GM21825 (cell line): ENCODE measurements around the gene LRRC8B.
A peak's percentile ranks its signal among the peaks of the same experiment; 100 is the strongest.

Source experiments
- ATAC-seq: cut with Tn5 transposase; IDR thresholded peaks from one replicate; pipeline ENCODE4 v1.9.1; 2021; ENCODE audit warnings: mild to moderate bottlenecking, moderate library complexity; ENCODE audit not compliant: unreplicated experiment

LRRC8B gene

GRCh38 chr1:89605692-89606091 is 81.1 kb downstream of the LRRC8B start:
- no peak for ATAC-seq

DNA sequence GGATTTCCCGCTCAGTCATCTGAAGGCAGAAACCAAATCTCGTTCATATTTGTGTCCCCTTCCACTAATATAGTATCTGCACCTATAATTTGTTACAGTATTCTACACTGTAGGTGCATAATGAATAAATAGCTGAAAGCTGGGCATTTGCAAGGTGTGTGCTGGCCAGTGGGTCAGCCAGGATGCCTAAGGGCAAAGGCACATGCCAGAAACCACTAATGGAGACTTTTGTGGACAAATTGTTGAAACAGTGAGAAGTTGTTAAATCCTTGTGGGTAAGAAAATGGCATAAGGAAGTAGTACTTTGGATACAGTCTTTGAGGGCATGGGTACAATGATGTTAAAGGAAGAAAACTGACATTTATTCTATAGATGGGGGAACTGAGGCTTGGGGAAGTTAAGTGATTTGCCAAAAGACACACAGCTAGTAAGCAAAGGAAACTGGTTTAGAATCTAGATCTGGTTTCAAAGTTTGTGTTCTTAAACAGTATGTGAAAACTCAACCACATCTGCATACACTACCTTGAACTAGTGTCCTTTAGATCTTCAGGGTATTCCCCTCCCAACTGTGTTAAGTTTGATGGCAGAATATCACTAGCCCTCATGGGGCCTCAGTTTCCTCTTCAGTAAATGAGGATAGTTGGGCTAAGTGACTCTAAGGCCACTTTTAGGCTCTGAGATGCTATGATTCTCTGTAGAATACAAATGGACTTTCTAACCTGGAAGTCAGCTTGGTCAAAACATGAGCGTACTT is 81.8 kb downstream of the LRRC8B start:
- no peak for ATAC-seq

DNA sequence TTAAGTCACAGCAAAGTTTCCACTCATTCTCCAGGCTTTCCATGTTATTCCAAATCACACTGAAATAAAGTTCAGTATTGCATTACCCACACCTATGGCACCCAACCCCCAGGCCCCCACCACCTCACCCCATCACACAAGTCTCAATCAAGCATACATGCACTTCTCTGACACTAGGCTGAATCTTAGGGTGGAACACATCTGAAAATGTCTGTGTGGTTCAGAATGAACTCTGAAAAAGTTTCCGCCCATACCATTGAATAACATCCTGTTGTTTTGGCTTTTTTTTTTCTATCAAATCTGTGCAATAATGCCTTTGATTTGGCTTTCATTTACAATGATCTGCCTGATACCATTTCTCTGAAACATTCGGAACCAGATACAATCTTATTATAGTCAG is 82.5 kb downstream of the LRRC8B start:
- ATAC-seq, result no peak

DNA sequence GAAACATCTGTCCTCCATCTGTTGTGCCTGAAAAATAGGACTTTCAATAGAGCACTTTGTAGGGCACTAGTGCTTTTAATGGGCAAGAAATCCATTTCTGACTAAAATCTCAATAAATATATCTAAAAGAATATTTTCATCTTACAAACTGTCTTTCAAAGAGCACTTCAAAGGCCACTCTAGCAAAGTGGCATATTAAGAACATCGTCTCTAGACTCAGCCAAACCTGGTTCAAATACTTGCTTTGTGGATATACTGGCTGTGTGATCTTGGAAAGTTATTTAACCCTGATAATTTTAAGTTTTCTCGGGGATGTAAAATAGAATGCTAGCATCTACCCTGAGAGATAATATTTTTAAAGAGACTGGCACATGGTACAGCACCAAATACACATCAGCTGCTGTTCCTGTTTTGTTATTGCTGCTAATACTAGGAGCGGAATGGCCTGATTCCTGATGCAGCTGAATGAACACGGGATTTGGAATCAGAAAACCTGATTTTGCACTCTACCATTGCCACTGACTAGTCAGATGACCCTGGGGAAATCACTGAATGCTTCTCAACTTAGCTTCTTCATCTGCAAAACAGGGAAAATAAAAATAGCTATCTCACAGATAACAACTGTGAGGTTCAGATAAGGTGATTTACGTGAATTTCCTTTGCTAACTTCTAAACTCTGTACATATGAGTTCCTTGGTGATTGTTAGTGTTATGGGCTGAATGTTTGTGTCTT is 83.1 kb downstream of the LRRC8B start:
- ATAC-seq, result no peak

DNA sequence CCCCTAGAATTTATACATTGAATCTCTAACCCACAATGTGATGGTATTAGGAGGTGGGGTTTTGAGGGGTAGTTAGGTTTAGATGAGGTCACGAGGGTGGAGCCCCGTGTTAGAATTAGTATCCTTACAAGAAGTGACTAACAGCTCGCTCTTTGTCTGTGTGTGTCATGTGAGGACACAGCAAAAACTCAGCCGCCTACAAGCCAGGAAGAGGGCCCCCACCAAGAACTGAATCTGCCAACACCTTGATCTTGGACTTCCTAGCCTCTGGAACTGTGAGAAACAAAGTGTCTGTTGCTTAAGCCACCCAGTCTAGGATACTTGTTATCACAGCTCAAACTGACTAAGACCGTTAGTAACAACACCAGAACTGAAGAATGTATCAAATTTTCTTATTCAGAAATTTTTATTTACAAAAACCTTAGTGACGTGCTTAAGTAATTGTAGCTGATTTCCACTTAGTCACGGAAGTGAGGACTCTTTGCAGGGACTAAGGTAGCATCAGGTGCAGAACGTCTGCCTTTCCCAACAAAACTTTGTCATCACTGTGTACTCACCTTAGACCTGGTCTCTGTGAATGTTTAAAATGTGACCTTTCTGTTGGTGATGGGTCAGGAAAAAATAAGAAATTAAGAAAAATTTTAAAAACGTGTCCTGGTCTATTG is 83.8 kb downstream of the LRRC8B start:
- ATAC-seq, result no peak

GRCh38 chr1:89608984-89609725 is 84.5 kb downstream of the LRRC8B start:
- no peak for ATAC-seq

DNA sequence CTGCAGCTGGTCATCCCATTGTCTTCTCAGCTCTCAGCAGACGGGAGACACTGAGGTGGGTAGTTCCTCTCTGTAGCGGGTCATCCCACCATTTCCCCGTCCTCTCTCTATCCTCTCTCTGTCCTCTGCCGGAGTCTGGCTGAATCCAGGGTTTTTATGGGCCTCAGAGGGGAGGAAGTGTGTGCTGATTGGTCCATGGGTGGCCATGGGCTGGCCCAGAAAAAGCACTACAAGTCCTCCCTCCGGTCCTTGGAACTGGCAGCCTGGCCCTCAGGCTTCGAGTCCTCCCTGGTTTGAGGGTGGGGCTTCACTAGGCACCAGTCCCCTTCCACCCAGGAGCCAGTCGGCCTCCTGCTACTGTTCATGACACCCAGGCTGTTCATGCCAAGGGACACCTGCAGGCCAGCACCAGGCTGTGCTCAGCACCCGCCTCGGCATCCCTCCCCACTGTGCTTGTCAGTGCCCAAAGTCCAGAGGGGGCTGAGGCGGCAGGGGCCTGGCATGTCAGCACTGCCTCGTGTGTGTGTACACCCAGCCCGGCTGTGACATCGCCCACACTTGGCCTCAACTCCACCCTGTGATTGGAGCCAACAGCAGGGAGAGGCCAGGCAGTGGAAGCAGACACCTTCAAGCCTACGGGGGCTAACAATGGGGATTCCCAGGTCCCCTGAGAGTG is 85.3 kb downstream of the LRRC8B start:
- no peak for ATAC-seq

DNA sequence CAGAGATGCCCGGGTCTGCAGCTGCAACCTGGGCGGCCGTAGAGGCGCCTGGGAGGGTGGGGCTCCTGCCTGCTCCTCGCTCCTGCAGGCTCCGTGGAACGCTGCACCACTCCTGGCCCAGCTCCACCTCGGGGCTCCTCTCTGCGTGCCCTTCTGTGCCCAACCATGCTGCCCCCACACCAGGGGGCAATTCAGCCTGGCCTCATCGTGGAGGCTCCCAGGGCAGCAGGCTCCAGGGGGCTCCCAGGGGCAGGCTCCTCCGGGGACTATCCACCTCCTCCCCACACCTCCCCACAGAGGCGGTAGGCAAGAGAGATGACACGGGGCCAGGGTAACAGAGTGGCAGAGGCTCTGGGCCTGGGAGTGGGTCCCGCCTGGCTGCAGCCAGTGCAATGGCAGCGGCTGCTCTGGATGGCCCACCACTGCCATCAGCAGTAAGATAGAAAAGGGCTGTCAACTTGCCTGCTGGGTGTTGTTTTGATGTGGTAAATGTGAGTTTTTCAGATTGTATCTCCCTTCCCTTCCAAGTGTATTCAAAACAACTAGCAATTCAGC is 85.9 kb downstream of the LRRC8B start:
- no peak for ATAC-seq

- ATAC-seq, result peak; percentile 94
Observed at GRCh38 chr1:89611721-89612120, 87.1 kb downstream of the LRRC8B start.

DNA sequence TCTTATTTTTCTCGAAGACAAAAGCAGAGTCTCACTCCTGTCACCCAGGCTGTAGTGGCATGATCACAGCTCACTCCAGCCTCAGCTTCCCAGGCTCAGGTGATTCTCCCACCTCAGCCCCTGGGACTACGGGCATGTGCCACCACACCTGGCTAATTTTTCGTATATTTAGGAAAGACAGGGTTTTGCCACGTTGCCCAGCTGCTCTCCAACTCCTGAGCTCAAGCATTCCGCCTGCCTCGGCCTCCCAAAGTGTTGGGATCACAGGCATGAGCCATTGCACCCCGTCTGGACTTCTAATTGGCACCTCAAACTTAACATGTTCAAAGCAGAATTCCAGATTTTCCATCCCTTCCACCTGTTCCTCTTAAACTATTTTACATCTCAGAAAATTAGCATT is 89.3 kb downstream of the LRRC8B start:
- no peak for ATAC-seq

DNA sequence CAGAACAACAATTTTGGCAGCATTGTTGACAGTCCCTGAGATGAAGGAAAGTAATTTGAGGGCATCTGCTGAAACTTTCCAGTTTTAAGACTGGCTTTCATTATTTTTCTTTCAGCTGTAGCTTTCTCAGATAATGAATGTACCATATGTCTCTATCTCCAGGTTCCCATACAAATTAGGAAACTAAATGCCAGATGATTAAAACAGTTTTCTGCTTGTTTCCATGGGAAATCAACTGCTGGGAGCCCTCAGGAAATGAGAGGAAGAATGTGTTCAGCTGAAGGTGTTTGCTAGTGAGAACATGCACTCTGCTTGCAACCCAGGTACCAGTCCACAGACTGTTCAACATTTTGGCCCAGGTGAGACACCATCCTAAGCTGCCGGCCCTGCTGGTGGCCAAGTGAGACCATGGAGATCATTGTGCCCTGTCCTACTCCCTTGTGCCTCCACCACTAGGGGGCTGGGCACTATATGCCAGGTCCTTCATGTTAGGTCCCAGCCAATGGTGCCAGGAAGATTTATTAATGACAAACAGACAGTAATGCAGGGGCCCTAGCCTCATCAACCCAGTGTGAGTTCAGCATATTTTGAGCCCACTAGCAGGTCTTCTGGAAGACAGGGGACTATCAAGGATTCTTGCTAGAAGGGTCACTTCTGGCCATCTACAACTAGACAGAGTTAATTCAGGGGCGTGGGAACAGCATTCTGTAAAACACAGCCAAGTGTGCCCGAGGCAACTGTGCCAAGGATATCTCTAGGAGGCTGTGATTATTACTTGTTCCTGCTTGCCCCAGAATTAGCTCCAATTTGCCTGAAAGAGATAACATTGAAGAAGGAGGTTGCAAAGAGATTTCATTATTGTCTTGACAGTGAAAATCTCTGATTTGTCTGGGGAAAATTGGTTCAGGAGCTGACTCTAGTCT is 91.3 kb downstream of the LRRC8B start:
- no peak for ATAC-seq

DNA sequence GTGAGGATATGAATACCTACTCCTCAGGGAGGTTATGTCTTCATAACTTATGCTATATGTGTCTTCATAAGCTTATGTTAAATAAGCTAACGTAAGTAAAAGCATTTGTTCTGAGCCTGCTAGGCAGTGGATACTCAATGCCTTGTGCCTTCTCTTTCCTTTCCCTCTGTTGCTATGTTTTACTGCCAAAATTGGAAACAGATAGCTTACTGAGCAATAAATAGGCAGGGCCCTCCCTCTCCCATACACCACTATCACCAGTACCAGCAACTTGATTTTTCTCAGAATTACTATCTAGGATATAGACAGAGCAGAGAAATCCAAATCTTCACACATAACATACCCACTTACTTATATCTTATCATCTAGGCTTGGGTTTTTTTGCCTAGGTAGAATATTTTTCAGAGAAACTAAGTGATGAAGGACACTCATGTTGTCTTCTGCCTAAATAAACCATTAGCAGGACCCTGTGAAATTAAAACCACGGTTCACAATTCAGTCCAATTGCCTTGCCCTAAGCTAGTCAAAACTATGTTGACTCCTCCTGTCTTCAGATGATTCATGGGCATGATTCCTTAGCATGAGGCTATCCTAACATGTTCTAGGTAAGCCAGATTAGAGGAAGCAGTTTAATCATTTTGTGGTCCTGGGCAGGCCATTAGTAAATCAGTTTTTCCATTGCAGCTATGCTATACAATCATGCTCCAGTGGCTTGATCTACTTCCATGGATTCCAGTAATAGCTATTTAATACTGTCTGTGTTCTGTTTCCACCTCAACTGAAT is 92.4 kb downstream of the LRRC8B start:
- ATAC-seq, result no peak

DNA sequence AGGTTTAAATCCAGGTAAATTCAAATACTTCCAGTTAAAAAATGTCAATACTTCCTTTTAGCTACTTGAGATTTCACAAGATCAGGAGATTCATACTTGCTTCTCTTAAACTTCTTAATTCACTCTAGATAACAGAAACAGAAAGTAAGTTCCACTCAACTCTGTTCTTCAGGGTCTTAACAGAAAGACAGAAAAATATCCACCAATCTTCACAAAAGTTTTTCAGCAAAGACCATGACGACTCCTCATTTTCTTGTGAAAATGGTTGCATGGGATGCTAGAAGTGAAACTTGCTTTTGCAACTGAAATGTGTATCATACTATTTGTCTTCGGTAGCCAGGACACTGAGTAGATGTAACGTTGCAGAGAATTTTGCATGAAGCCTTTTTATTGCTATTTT is 96.0 kb downstream of the LRRC8B start:
- ATAC-seq, result no peak

GRCh38 chr1:89622895-89623294 is 98.3 kb downstream of the LRRC8B start:
- no peak for ATAC-seq

DNA sequence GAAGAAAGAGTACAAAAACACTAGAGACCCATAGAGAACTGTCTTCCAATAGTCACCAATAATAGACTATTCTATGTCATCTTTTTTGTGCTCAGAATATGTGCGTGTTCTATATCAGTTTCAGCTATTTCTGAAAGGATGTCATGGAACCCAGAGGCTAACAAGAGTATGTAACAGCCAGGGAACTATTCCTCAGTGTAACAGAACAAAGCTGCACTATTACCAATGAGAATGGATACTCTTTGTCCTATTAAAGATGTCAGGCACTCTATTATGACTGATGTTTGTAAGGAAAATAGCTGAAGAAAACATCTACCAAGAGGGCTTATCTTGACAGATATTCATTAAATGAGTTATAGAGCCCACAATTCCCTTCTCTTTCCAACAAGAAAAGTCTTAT is 99.7 kb downstream of the LRRC8B start:
- ATAC-seq, result no peak

DNA sequence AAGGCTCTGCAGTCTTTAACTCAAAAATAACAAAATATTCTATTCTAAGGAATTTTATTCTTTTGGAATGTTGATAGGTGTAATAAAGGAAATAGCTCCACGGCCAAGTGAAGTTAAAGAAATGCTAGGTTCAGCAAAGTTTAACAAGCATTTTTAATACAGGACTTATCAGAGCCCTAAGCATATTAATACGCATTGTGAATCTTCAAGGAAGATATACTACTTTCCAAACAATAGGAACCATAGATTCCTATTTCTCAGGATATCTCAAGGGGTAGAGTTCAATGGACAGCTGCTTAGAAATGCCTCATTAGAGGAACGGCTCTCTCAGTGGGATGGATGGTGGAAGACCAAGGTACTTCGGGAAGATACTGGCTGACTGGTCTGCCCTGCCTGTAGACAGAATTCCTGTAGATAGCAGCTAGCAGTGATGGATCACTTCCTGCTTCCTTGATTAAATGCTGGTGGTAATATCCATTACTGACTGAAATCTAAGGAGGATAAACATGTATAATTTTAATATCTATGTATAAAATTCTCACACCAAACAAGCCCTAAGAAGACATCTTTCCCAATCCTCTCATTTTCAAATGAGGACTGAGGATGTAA is 100.2 kb downstream of the LRRC8B start:
- no peak for ATAC-seq

DNA sequence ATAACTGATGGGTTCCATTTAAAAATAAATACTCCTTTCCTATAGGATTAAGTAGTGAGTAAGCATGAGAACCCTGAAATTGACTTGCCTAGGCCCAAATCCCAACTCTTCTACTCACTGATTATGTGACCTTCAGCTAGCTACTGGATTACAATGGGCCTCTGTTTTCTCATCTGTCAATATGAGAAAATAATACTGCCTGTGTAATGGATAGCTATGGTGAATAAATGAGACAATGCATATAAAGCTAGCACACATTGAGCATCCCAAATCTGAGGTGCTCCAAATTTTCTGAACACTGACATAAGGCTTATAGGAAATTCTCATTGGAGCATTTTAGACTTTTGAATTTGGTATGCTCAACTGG is 103.0 kb downstream of the LRRC8B start:
- ATAC-seq, result no peak

DNA sequence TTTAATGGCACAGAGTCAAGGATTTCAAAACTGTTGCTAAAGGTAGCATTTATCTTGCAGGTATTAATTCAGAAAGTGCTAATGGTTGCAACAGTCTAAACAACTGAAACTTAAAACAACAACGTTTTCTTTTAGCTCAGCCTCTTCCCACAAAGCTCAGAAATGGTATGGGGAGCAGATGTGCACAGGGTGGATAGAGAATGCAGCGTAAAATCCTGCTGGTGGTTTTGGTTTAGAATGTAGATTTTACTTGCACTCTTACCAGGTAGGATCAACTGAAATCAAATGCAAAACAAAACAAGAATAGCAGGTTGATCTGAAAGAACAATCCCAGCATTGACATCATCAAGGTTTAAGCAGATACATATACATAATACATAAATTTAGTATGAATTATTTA is 104.5 kb downstream of the LRRC8B start:
- no peak for ATAC-seq
